Endothelial cell of umbilical vein (primary cell): Measurements from ENCODE around the gene GH1.
"Not testable (repeated sequence)": the region's sequence is repeated elsewhere in the genome, so short reads cannot be mapped to it uniquely, and the experiment has no call there.

Experiments used
- EZH2 ChIP-seq: IDR thresholded peaks from 2 replicates; pipeline ENCODE4 v1.6.1; 2012; ENCODE audit warnings: borderline replicate concordance, low read depth, mild to moderate bottlenecking, moderate library complexity, low read length, inconsistent platforms; ENCODE audit not compliant: severe bottlenecking
- POLR2AphosphoS5 ChIP-seq: IDR thresholded peaks from 2 replicates; pipeline ENCODE4 v1.6.1; 2012; ENCODE audit warnings: low read depth, mild to moderate bottlenecking, control low read depth, low read length, moderate library complexity; ENCODE audit not compliant: insufficient read depth
- TF ChIP-seq, protein P1 (sequence below), 2 donors: IDR thresholded peaks; 1 replicate in 1 of 2; 2 replicates in 1 of 2; pipeline ENCODE4 v1.5.1; 2011; ENCODE audit warnings: low read length in 2 of 2, mild to moderate bottlenecking in 2 of 2, moderate library complexity in 2 of 2, control low read depth in 1 of 2, inconsistent platforms in 1 of 2, low read depth in 1 of 2; ENCODE audit not compliant: insufficient read depth in 1 of 2; ENCODE audit errors: extremely low read depth in 1 of 2

DNA sequence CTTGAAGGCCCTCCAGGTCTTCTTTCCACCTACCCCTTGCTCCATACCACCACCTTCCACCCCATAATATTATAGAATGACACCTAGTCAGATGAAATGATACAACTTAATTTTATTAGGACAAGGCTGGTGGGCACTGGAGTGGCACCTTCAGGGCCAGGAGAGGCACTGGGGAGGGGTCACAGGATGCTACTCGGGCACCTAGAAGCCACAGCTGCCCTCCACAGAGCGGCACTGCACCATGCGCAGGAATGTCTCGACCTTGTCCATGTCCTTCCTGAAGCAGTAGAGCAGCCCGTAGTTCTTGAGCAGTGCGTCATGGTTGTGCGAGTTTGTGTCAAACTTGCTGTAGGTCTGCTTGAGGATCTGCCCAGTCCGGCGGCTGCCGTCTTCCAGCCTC is 23.8 kb downstream of the GH1 start:
- TF ChIP-seq EZH2, POLR2AphosphoS5: not testable (repeated sequence)
- TF ChIP-seq, protein P1, sequence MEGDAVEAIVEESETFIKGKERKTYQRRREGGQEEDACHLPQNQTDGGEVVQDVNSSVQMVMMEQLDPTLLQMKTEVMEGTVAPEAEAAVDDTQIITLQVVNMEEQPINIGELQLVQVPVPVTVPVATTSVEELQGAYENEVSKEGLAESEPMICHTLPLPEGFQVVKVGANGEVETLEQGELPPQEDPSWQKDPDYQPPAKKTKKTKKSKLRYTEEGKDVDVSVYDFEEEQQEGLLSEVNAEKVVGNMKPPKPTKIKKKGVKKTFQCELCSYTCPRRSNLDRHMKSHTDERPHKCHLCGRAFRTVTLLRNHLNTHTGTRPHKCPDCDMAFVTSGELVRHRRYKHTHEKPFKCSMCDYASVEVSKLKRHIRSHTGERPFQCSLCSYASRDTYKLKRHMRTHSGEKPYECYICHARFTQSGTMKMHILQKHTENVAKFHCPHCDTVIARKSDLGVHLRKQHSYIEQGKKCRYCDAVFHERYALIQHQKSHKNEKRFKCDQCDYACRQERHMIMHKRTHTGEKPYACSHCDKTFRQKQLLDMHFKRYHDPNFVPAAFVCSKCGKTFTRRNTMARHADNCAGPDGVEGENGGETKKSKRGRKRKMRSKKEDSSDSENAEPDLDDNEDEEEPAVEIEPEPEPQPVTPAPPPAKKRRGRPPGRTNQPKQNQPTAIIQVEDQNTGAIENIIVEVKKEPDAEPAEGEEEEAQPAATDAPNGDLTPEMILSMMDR (IDR thresholded peaks at IDR 0.05; ENCODE audit: extremely low read depth in 1 of 2, insufficient read depth in 1 of 2, low read depth in 1 of 2, low read length in 2 of 2): not testable (repeated sequence)
